Trophoblast cell (in vitro differentiated cells and primary cell): ENCODE measurements around the gene FRMD5.

ENCODE experiments used
- DNase-seq, 2 donors: peaks; one replicate each; pipeline ENCODE4 v3.0.0-alpha.2; 2016
- H2AFZ ChIP-seq: 2 replicates; pipeline ENCODE4 v1.6.1; 2013; ENCODE audit warnings: low read length, moderate library complexity, mild to moderate bottlenecking; ENCODE audit not compliant: insufficient read depth, poor library complexity
- H2AK5ac ChIP-seq: 2 replicates; pipeline ENCODE4 v1.6.1; 2013; ENCODE audit warnings: mild to moderate bottlenecking, low read length
- H2BK120ac ChIP-seq: 2 replicates; pipeline ENCODE4 v1.6.1; 2013; ENCODE audit warnings: low read length, mild to moderate bottlenecking, moderate library complexity; ENCODE audit not compliant: insufficient read depth, poor library complexity
- H2BK12ac ChIP-seq: 2 replicates; pipeline ENCODE4 v1.6.1; 2013; ENCODE audit warnings: mild to moderate bottlenecking, low read length, moderate library complexity
- H2BK5ac ChIP-seq: 2 replicates; pipeline ENCODE4 v1.6.1; 2013; ENCODE audit warnings: low read length, low read depth, moderate library complexity, mild to moderate bottlenecking; ENCODE audit not compliant: poor library complexity
- H3K14ac ChIP-seq: 2 replicates; pipeline ENCODE4 v1.6.1; 2013; ENCODE audit warnings: mild to moderate bottlenecking, low read length
- H3K18ac ChIP-seq: 2 replicates; pipeline ENCODE4 v1.6.1; 2013; ENCODE audit warnings: mild to moderate bottlenecking, low read length
- H3K23ac ChIP-seq: 2 replicates; pipeline ENCODE4 v1.6.1; 2013; ENCODE audit warnings: low read length
- H3K27ac ChIP-seq: 2 replicates; pipeline ENCODE4 v1.5.1; 2013; ENCODE audit warnings: low read depth, mild to moderate bottlenecking, inconsistent platforms, low read length, moderate library complexity
- H3K27me3 ChIP-seq: 2 replicates; pipeline ENCODE4 v1.6.1; 2013; ENCODE audit warnings: inconsistent platforms, mild to moderate bottlenecking, low read length, moderate library complexity; ENCODE audit not compliant: insufficient read depth
- H3K36me3 ChIP-seq, 2 experiments: 1 replicate in 1 of 2; 2 replicates in 1 of 2; pipeline ENCODE4 v1.6.1; 2013; ENCODE audit warnings: low read length in 2 of 2, mild to moderate bottlenecking in 2 of 2, moderate library complexity in 1 of 2; ENCODE audit not compliant: insufficient read depth in 2 of 2, control insufficient read depth in 1 of 2
- H3K4ac ChIP-seq: 2 replicates; pipeline ENCODE4 v1.6.1; 2013; ENCODE audit warnings: low read depth, mild to moderate bottlenecking, low read length, moderate library complexity
- H3K4me1 ChIP-seq, 2 experiments: 1 replicate in 1 of 2; 2 replicates in 1 of 2; pipeline ENCODE4 v1.6.1; 2013; ENCODE audit warnings: low read length in 2 of 2, mild to moderate bottlenecking in 2 of 2, moderate library complexity in 1 of 2; ENCODE audit not compliant: insufficient read depth in 2 of 2, control insufficient read depth in 1 of 2
- H3K4me2 ChIP-seq: 2 replicates; pipeline ENCODE4 v1.6.1; 2013; ENCODE audit warnings: inconsistent platforms, mild to moderate bottlenecking, low read length, moderate library complexity
- H3K4me3 ChIP-seq: 2 replicates; pipeline ENCODE4 v1.5.1; 2013; ENCODE audit warnings: mild to moderate bottlenecking, low read depth, low read length, inconsistent platforms
- H3K79me1 ChIP-seq: one replicate; pipeline ENCODE4 v1.6.1; 2013; ENCODE audit warnings: low read length
- H3K79me2 ChIP-seq: 2 replicates; pipeline ENCODE4 v1.6.1; 2013; ENCODE audit warnings: low read length, mild to moderate bottlenecking; ENCODE audit not compliant: control insufficient read depth, insufficient read depth, poor library complexity
- H3K9ac ChIP-seq: 2 replicates; pipeline ENCODE4 v1.6.1; 2013; ENCODE audit warnings: mild to moderate bottlenecking, low read length
- H3K9me3 ChIP-seq: 2 replicates; pipeline ENCODE4 v1.6.1; 2013; ENCODE audit warnings: low read depth, mild to moderate bottlenecking, control low read depth, inconsistent platforms, low read length; ENCODE audit not compliant: insufficient read depth
- H4K12ac ChIP-seq: 2 replicates; pipeline ENCODE4 v1.6.1; 2013; ENCODE audit warnings: low read depth, mild to moderate bottlenecking, low read length, moderate library complexity
- H4K8ac ChIP-seq: 2 replicates; pipeline ENCODE4 v1.6.1; 2013; ENCODE audit warnings: low read depth, mild to moderate bottlenecking, low read length, moderate library complexity
- H4K91ac ChIP-seq: one replicate; pipeline ENCODE4 v1.6.1; 2013; ENCODE audit warnings: low read depth, mild to moderate bottlenecking, low read length, moderate library complexity
- WGBS: extraction: QIAGEN DNeasy Blood & Tissue Kit; methylation state at CpG from one replicate; pipeline ENCODE4 v1.1.7; 2013; ENCODE audit warnings: missing lambda C conversion rate; ENCODE audit not compliant: insufficient read length, insufficient coverage; ENCODE audit errors: extremely low coverage; 5-methylcytosine and 5-hydroxymethylcytosine counted together

FRMD5 gene

GRCh38 chr15:43913941-43914340, 281.1 kb downstream of the FRMD5 start:
- Histone ChIP-seq H3K9ac (no peak overlapping the region), H3K27me3 (no peaks in the 10 kb centered on the region), H4K8ac (no peak overlapping the region), H4K91ac (no peak overlapping the region), H3K23ac (no peak overlapping the region), H3K27ac (no peak overlapping the region), H4K12ac (no peak overlapping the region), H3K79me1 (no peaks in the 10 kb centered on the region), H3K4me2 (no peak overlapping the region), H2AK5ac (no peak overlapping the region), H3K4ac (no peak overlapping the region), H3K14ac (no peak overlapping the region), H3K9me3 (no peaks in the 10 kb centered on the region), H3K36me3 (no peaks in the 10 kb centered on the region), H2BK12ac (no peak overlapping the region), H3K79me2 (no peaks in the 10 kb centered on the region), H2BK120ac (no peak overlapping the region), H3K4me3 (no peak overlapping the region), H2BK5ac (no peak overlapping the region), H2AFZ (no peak overlapping the region), H3K4me1 (peaks cover 5 to 6% of the 10 kb centered on the region in 2 experiments), H3K18ac (no peak overlapping the region)
- no CpG with 5 or more reads among the region's 1 CpG for WGBS
- DNase-seq: no peak

- Histone ChIP-seq H3K4ac (no peak overlapping the region), H3K14ac (no peak overlapping the region), H3K79me1 (no peaks in the 10 kb centered on the region), H3K9ac (no peak overlapping the region), H3K36me3 (no peaks in the 10 kb centered on the region), H3K79me2 (no peaks in the 10 kb centered on the region), H2BK120ac (no peak overlapping the region), H3K9me3 (no peaks in the 10 kb centered on the region), H3K4me3 (no peak overlapping the region), H2BK12ac (no peak overlapping the region), H4K91ac (no peak overlapping the region), H4K12ac (no peak overlapping the region), H2AK5ac (no peak overlapping the region), H3K27ac (no peak overlapping the region), H3K4me1 (peaks cover 5 to 6% of the 10 kb centered on the region in 2 experiments), H2AFZ (no peak overlapping the region), H3K23ac (no peak overlapping the region), H3K18ac (no peak overlapping the region), H4K8ac (no peak overlapping the region), H3K4me2 (no peak overlapping the region), H3K27me3 (no peaks in the 10 kb centered on the region), H2BK5ac (no peak overlapping the region)
- no CpG with 5 or more reads among the region's 1 CpG for WGBS
- DNase-seq: peak; percentile 30 to 77
Observed at GRCh38 chr15:43913026-43913780, 281.9 kb downstream of the FRMD5 start.

GRCh38 chr15:43912208-43912607, 282.9 kb downstream of the FRMD5 start:
- Histone ChIP-seq H3K9me3 (no peaks in the 10 kb centered on the region), H3K9ac (peak overlapping the region; percentile 38), H4K8ac (no peak overlapping the region), H3K18ac (no peak overlapping the region), H2BK120ac (no peak overlapping the region), H3K79me2 (no peaks in the 10 kb centered on the region), H3K4me2 (no peak overlapping the region), H3K4me1 (peaks cover 5 to 6% of the 10 kb centered on the region in 2 experiments), H2BK5ac (no peak overlapping the region), H3K79me1 (no peaks in the 10 kb centered on the region), H3K14ac (no peak overlapping the region), H3K4ac (no peak overlapping the region), H4K12ac (no peak overlapping the region), H3K27ac (no peak overlapping the region), H4K91ac (no peak overlapping the region), H3K36me3 (no peaks in the 10 kb centered on the region), H2AFZ (no peak overlapping the region), H3K23ac (peak overlapping the region; percentile 94), H3K4me3 (no peak overlapping the region), H2BK12ac (no peak overlapping the region), H2AK5ac (no peak overlapping the region), H3K27me3 (no peaks in the 10 kb centered on the region)
- DNase-seq: no peak
- no CpG with 5 or more reads among the region's 6 CpGs for WGBS

- Histone ChIP-seq H4K8ac (no peak overlapping the region), H2BK120ac (no peak overlapping the region)
Observed at GRCh38 chr15:43911235-43911781, 283.8 kb downstream of the FRMD5 start.

More at GRCh38 chr15:43911235-43911781, 283.8 kb downstream of the FRMD5 start:
- H3K4me3 ChIP-seq: no peak overlapping the region
- H3K27ac ChIP-seq: no peak overlapping the region
- peaks cover 5 to 6% of the 10 kb centered on the region in 2 experiments for H3K4me1 ChIP-seq
- no peak overlapping the region for H3K4me2 ChIP-seq
- no peak overlapping the region for H2BK5ac ChIP-seq
- H3K27me3 ChIP-seq: no peaks in the 10 kb centered on the region
- no peak overlapping the region for H2AK5ac ChIP-seq
- no peak overlapping the region for H3K4ac ChIP-seq
- no peak overlapping the region for H4K12ac ChIP-seq
- no peak overlapping the region for H2AFZ ChIP-seq
- H4K91ac ChIP-seq: no peak overlapping the region
- H3K14ac ChIP-seq: no peak overlapping the region
- no peaks in the 10 kb centered on the region for H3K36me3 ChIP-seq
- no peaks in the 10 kb centered on the region for H3K9me3 ChIP-seq
- H3K79me2 ChIP-seq: no peaks in the 10 kb centered on the region
- H2BK12ac ChIP-seq: no peak overlapping the region
- no CpG with 5 or more reads among the region's 4 CpGs for WGBS
- no peak overlapping the region for H3K18ac ChIP-seq
- H3K79me1 ChIP-seq: no peaks in the 10 kb centered on the region
- H3K9ac ChIP-seq: no peak overlapping the region
- H3K23ac ChIP-seq: no peak overlapping the region
- no peak for DNase-seq
